GM12878 (cell line): ENCODE results near the gene MTFR1L. TPM values are rescaled to one million over a fixed set of nuclear protein-coding genes. Genes with fewer than 3 reads are reported as not detected.

Source experiments
- ATAC-seq: fragments of 200-7000 bp; cut with Tn5 transposase; 3 replicates; pipeline ENCODE4 v1.9.1; 2020; ENCODE audit warnings: mild to moderate bottlenecking, moderate library complexity
- BruUV-seq: library from RNA; stranded (reverse); fragments of 400-500 nt; replicated peaks from 2 replicates; lab custom pipeline; 2021; lab: Mats Ljungman, UMichigan
- CTCF ChIA-PET: fragments of 300-600 bp; sonication (Branson Sonifier 250); formaldehyde crosslinking; extraction: SDS; loops from one replicate; lab custom pipeline; 2021; ENCODE audit warnings: inconsistent platforms; lab: Yijun Ruan, JAX
- POLR2A ChIA-PET: fragments of 350-600 bp; formaldehyde crosslinking; extraction: SDS; loops from one replicate; lab custom pipeline; 2021; ENCODE audit warnings: inconsistent platforms; lab: Charles Lee
- RAD21 ChIA-PET: fragments of 300-600 bp; sonication (Branson Sonifier 250); formaldehyde crosslinking; loops from one replicate; lab custom pipeline; 2023; ENCODE audit warnings: antibody characterized with exemption; ENCODE audit not compliant: unreplicated experiment; lab: Charles Lee
- SMC1A ChIA-PET: fragments of 300-600 bp; sonication (Branson Sonifier 250); formaldehyde crosslinking; loops from one replicate; lab custom pipeline; 2023; ENCODE audit not compliant: unreplicated experiment, uncharacterized antibody; lab: Charles Lee
- DNase-seq: peaks from one replicate; pipeline ENCODE4 v3.0.0-alpha.2; 2011; ENCODE audit warnings: low read depth, low spot score
- FAIRE-seq: peaks from 3 replicates; lab custom pipeline; 2011; peaks lifted over from hg19 to GRCh38; lab: Jason Lieb, UNC
- H2AFZ ChIP-seq: 2 replicates; pipeline ENCODE4 v1.6.0; 2011; ENCODE audit warnings: low read depth, low read length, control low read depth; ENCODE audit not compliant: control insufficient read depth
- H3K27ac ChIP-seq: 2 replicates; pipeline ENCODE4 v1.5.1; 2011; ENCODE audit warnings: control low read depth; ENCODE audit not compliant: control insufficient read depth, insufficient read depth
- H3K27me3 ChIP-seq, 2 experiments: replicated peaks in 1 of 2; 2 replicates each; pipeline versions ENCODE4 v1.6.0 to v1.6.1; 2011; ENCODE audit warnings: low read length in 1 of 2; ENCODE audit not compliant: control insufficient read depth in 2 of 2, insufficient read depth in 2 of 2
- H3K36me3 ChIP-seq, 2 experiments: 2 replicates each; pipeline ENCODE4 v1.5.1; 2011; ENCODE audit warnings: low read length in 1 of 2; ENCODE audit not compliant: control insufficient read depth in 2 of 2, insufficient read depth in 2 of 2
- H3K4me1 ChIP-seq: 2 replicates; pipeline ENCODE4 v1.6.1; 2011; ENCODE audit warnings: mild to moderate bottlenecking, low read length, moderate library complexity, mixed read lengths; ENCODE audit not compliant: control insufficient read depth, insufficient read depth
- H3K4me2 ChIP-seq: 2 replicates; pipeline ENCODE4 v1.6.0; 2011; ENCODE audit warnings: control low read depth; ENCODE audit not compliant: control insufficient read depth, insufficient read depth
- H3K4me3 ChIP-seq: fragments of 200-600 bp; sonication (generic); 2 replicates; pipeline ENCODE4 v1.5.1; 2016
- H3K79me2 ChIP-seq: 2 replicates; pipeline ENCODE4 v1.6.0; 2011; ENCODE audit warnings: low read length; ENCODE audit not compliant: control insufficient read depth, insufficient read depth
- H3K9ac ChIP-seq: 2 replicates; pipeline ENCODE4 v1.8.0; 2011; ENCODE audit warnings: low read length, control low read depth, mixed read lengths; ENCODE audit not compliant: control insufficient read depth, insufficient read depth
- H3K9me3 ChIP-seq: replicated peaks from 3 replicates; pipeline ENCODE4 v1.5.1; 2011; ENCODE audit warnings: mild to moderate bottlenecking, low read length; ENCODE audit not compliant: control insufficient read depth, insufficient read depth
- H4K20me1 ChIP-seq: 2 replicates; pipeline ENCODE4 v1.6.0; 2011; ENCODE audit not compliant: control insufficient read depth, insufficient read depth
- CREM ChIP-seq: IDR thresholded peaks from 2 replicates; pipeline ENCODE4 v1.6.1; 2014; ENCODE audit warnings: antibody characterized with exemption, low read depth
- EED ChIP-seq: sonication (generic); IDR thresholded peaks from 2 replicates; pipeline ENCODE4 v1.6.1; 2016; ENCODE audit warnings: antibody characterized with exemption, low read depth
- HCFC1 ChIP-seq: fragments of 150-350 bp; IDR thresholded peaks from 2 replicates; pipeline ENCODE4 v1.6.1; 2014; ENCODE audit warnings: low read length
- HSF1 ChIP-seq: fragments of 150-350 bp; IDR thresholded peaks from 2 replicates; pipeline ENCODE4 v1.6.1; 2014; ENCODE audit warnings: mild to moderate bottlenecking, low read depth, low read length
- IKZF2 ChIP-seq, 2 experiments: fragments of 450-650 bp; IDR thresholded peaks; 2 replicates each; pipeline ENCODE4 v1.6.1; 2017; ENCODE audit warnings: mild to moderate bottlenecking in 2 of 2, moderate library complexity in 2 of 2
- MYB ChIP-seq: fragments of 150-350 bp; IDR thresholded peaks from 2 replicates; pipeline ENCODE4 v1.6.1; 2014; ENCODE audit warnings: mild to moderate bottlenecking, low read depth, low read length, borderline replicate concordance
- NFYA ChIP-seq: IDR thresholded peaks from 2 replicates; pipeline ENCODE4 v1.6.1; 2011; ENCODE audit warnings: low read depth, mild to moderate bottlenecking, low read length, improper control_type of control experiment, borderline replicate concordance
- RUNX3 ChIP-seq: IDR thresholded peaks from 2 replicates; pipeline ENCODE4 v1.6.1; 2012; ENCODE audit warnings: low read length, inconsistent platforms
- SKIL ChIP-seq: fragments of 450-650 bp; IDR thresholded peaks from 2 replicates; pipeline ENCODE4 v1.6.1; 2017; ENCODE audit warnings: mild to moderate bottlenecking, low read depth, inconsistent platforms; ENCODE audit not compliant: poor library complexity, severe bottlenecking
- SP1 ChIP-seq: IDR thresholded peaks from one replicate; pipeline ENCODE4 v1.6.1; 2011; ENCODE audit warnings: low read depth, low read length
- SREBF1 ChIP-seq: IDR thresholded peaks from 2 replicates; pipeline ENCODE4 v1.6.1; 2012; ENCODE audit warnings: mild to moderate bottlenecking, low read length
- TBL1XR1 ChIP-seq: IDR thresholded peaks from 2 replicates; pipeline ENCODE4 v1.6.1; 2012; ENCODE audit warnings: low read depth, low read length, improper control_type of control experiment
- TCF7 ChIP-seq: IDR thresholded peaks from 2 replicates; pipeline ENCODE4 v1.6.1; 2014; ENCODE audit warnings: antibody characterized with exemption, borderline replicate concordance
- ZNF207 ChIP-seq: fragments of 450-650 bp; IDR thresholded peaks from 2 replicates; pipeline ENCODE4 v1.6.1; 2014; ENCODE audit warnings: antibody characterized with exemption, mild to moderate bottlenecking, borderline replicate concordance
- WGBS: methylation state at CpG from one replicate; pipeline ENCODE4 v1.1.6; 2016; ENCODE audit warnings: low lambda C conversion rate; ENCODE audit not compliant: insufficient replicate concordance, insufficient coverage; ENCODE audit errors: missing lambda C conversion rate; 5-methylcytosine and 5-hydroxymethylcytosine counted together
- in situ Hi-C: fragments of 300-500 bp; cut with MboI; formaldehyde crosslinking; loops from 9 replicates; pipeline ENCODE4 v1.14.3; 2018; ENCODE audit warnings: mixed read lengths
- intact Hi-C: fragments of 100-400 bp; cut with micrococcal nuclease; formaldehyde crosslinking; loops from one replicate; pipeline ENCODE4 v1.14.2; 2022; ENCODE audit not compliant: unreplicated experiment
- polyA plus RNA-seq, 11 experiments: library from polyadenylated mRNA; depleted of rRNA in 4 of 11; unstranded in 6 of 11; stranded (reverse) in 5 of 11; fragments of >200 nt; fragmentation: Nextera tagmentation in 4 of 11; fragmentation: Illumina TruSeq in 1 of 11; extraction: Ambion mirVana in 4 of 11; extraction: Trizol in 1 of 11; gene quantifications; 1 replicate in 1 of 11; 2 replicates in 10 of 11; pipeline versions ENCODE4 v1.2.1 to v1.2.3, GENCODE V29; 2011 to 2016; ENCODE audit warnings: inconsistent platforms in 2 of 11, missing spikeins in 2 of 11, low read depth in 1 of 11
- total RNA-seq, 4 experiments: library from RNA; depleted of rRNA in 3 of 4; stranded (reverse); fragments of >200 nt in 3 of 4; fragmentation: Illumina TruSeq in 1 of 4; extraction: Trizol in 1 of 4; gene quantifications; 2 replicates each; pipeline versions ENCODE4 v1.2.1 to v1.2.3, GENCODE V29; 2013 to 2021
- TF ChIP-seq, protein P1 (sequence below): IDR thresholded peaks from 2 replicates; pipeline ENCODE4 v1.6.1; 2012; ENCODE audit warnings: low read depth, low read length, improper control_type of control experiment
- TF ChIP-seq, protein P2 (sequence below): fragments of 450-650 bp; formaldehyde crosslinking; IDR thresholded peaks from 2 replicates; pipeline ENCODE4 v1.4.0; 2022; ENCODE audit warnings: mild to moderate bottlenecking, moderate library complexity

The MTFR1L gene
- total and polyA plus RNA-seq, 10 of the 15 experiments (the other 5 are each of a cell fraction or from before 2014, with no cell fraction given): 16.9 to 44.2 (median 30.3) TPM

DNA sequence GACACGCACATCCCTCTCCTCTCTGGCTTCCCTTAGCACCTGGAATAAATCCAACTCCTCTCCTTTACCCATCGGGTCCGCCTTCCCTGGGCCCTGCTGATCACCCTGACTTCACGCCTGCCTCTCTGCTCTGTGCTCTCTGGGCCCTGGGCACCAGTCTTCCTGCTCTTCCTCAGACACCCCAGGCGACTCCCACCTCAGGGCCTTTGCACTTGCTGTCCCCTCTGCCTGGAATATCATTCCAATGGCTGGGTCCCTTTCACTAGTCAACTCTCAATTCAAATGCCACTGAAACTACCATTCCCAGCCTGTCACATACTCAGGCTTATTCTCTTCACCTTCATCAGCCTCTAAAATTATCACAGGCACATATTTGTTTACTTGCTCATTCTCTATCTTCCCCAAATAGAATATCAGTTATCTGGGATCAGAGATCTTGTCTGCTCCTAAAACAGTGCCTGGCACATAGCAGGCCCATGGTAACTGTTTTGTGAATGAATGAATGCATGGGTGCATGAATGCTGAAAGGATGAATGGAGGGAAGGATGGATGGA, 47.0 kb upstream of the MTFR1L start (continued):
- TF ChIP-seq, protein P1, sequence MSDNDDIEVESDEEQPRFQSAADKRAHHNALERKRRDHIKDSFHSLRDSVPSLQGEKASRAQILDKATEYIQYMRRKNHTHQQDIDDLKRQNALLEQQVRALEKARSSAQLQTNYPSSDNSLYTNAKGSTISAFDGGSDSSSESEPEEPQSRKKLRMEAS: no peak
- TF ChIP-seq SP1 (no peak), EED (no peak), NFYA (no peak), TCF7 (no peak), ZNF207 (no peak), HCFC1 (no peak)
- TF ChIP-seq, protein P2, sequence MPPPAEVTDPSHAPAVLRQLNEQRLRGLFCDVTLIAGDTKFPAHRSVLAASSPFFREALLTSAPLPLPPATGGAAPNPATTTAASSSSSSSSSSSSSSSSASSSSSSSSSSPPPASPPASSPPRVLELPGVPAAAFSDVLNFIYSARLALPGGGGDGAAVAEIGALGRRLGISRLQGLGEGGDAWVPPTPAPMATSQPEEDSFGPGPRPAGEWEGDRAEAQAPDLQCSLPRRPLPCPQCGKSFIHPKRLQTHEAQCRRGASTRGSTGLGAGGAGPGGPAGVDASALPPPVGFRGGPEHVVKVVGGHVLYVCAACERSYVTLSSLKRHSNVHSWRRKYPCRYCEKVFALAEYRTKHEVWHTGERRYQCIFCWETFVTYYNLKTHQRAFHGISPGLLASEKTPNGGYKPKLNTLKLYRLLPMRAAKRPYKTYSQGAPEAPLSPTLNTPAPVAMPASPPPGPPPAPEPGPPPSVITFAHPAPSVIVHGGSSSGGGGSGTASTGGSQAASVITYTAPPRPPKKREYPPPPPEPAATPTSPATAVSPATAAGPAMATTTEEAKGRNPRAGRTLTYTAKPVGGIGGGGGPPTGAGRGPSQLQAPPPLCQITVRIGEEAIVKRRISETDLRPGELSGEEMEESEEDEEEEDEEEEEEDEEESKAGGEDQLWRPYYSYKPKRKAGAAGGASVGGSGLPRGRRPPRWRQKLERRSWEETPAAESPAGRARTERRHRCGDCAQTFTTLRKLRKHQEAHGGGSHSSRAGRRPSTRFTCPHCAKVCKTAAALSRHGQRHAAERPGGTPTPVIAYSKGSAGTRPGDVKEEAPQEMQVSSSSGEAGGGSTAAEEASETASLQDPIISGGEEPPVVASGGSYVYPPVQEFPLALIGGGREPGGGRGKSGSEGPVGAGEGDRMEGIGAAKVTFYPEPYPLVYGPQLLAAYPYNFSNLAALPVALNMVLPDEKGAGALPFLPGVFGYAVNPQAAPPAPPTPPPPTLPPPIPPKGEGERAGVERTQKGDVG (CRISPR knock-in tag): no peak

GRCh38 chr1:25773441-25774125, 46.2 kb upstream of the MTFR1L start:
- Histone ChIP-seq H3K9ac (no peak overlapping the region), H3K4me1 (peaks cover 17% of the 10 kb centered on the region), H3K4me2 (no peak overlapping the region), H3K27me3 (peaks cover 2 to 5% of the 10 kb centered on the region in 2 experiments; a peak in 1 of 4 replicates), H3K9me3 (no peaks in the 10 kb centered on the region), H4K20me1 (no peaks in the 10 kb centered on the region), H3K27ac (no peak overlapping the region), H3K79me2 (no peaks in the 10 kb centered on the region), H2AFZ (no peak overlapping the region), H3K4me3 (no peak overlapping the region), H3K36me3 (no peaks in the 10 kb centered on the region)
- no TSS peak for BruUV-seq
- 56% methylated on average over 4 of the region's 4 CpGs for WGBS
- ChIA-PET CTCF (interaction anchor here (1.4 kb wide), 1 partner anchor 253 kb away, joined by 5 read pairs; no protein-coding TSS in a partner anchor), POLR2A (no interaction called here), RAD21 (no interaction called here), SMC1A (interaction anchor here (2.3 kb wide), 1 partner anchor 165 kb away, joined by 6 read pairs; no protein-coding TSS in a partner anchor)
- intact Hi-C loops (no loop called here), in situ Hi-C loops (no loop called here)
- DNase-seq (no peak), ATAC-seq (no peak), FAIRE-seq (no peak)
- no peak for TF ChIP-seq MYB
- TF ChIP-seq RUNX3: no peak
- TF ChIP-seq IKZF2 (IDR thresholded peaks at IDR 0.05): no peak
- no peak for TF ChIP-seq HSF1
- no peak for TF ChIP-seq SREBF1
- no peak for TF ChIP-seq CREM
- no peak for TF ChIP-seq TBL1XR1
- no peak for TF ChIP-seq SKIL
